H9 (cell line): ENCODE results near the gene CXCL12. TPM values are rescaled to one million over a fixed set of nuclear protein-coding genes. Genes with fewer than 3 reads are reported as not detected.

Experiments
- DNase-seq: peaks from one replicate; pipeline ENCODE4 v3.0.0-alpha.2; 2017
- H2AFZ ChIP-seq: one replicate; pipeline ENCODE4 v1.6.1; 2013; ENCODE audit warnings: mild to moderate bottlenecking, low read length, control low read depth, moderate library complexity
- H2AK5ac ChIP-seq: 2 replicates; pipeline ENCODE4 v1.6.1; 2013; ENCODE audit warnings: low read length, control low read depth, mixed read lengths; ENCODE audit not compliant: insufficient read length
- H2BK120ac ChIP-seq: one replicate; pipeline ENCODE4 v1.6.1; 2013; ENCODE audit warnings: low read depth, mild to moderate bottlenecking, low read length, control low read depth, inconsistent platforms; ENCODE audit not compliant: poor library complexity, severe bottlenecking
- H2BK12ac ChIP-seq: 2 replicates; pipeline ENCODE4 v1.6.1; 2013; ENCODE audit warnings: low read length, control low read depth, mixed read lengths, low read depth; ENCODE audit not compliant: insufficient read length
- H2BK15ac ChIP-seq: 2 replicates; pipeline ENCODE4 v1.6.1; 2013; ENCODE audit warnings: low read depth, low read length, control low read depth
- H2BK20ac ChIP-seq: one replicate; pipeline ENCODE4 v1.6.1; 2013; ENCODE audit warnings: low read depth, mild to moderate bottlenecking, low read length, control low read depth, inconsistent platforms; ENCODE audit not compliant: poor library complexity, severe bottlenecking
- H2BK5ac ChIP-seq: 2 replicates; pipeline ENCODE4 v1.6.1; 2013; ENCODE audit warnings: low read length, control low read depth, mixed read lengths; ENCODE audit not compliant: insufficient read length
- H3K14ac ChIP-seq: 2 replicates; pipeline ENCODE4 v1.6.1; 2013; ENCODE audit warnings: low read length, control low read depth; ENCODE audit not compliant: insufficient read depth
- H3K18ac ChIP-seq: 2 replicates; pipeline ENCODE4 v1.6.1; 2013; ENCODE audit warnings: low read depth, mild to moderate bottlenecking, mixed read lengths, low read length, control low read depth; ENCODE audit not compliant: insufficient read length
- H3K23ac ChIP-seq: 2 replicates; pipeline ENCODE4 v1.6.1; 2013; ENCODE audit warnings: low read length, control low read depth, mixed read lengths, low read depth; ENCODE audit not compliant: insufficient read length
- H3K23me2 ChIP-seq: 2 replicates; pipeline ENCODE4 v1.6.1; 2013; ENCODE audit warnings: low read depth, mild to moderate bottlenecking, mixed read lengths, low read length, control low read depth; ENCODE audit not compliant: insufficient read length, poor library complexity, severe bottlenecking
- H3K27ac ChIP-seq: 2 replicates; pipeline ENCODE4 v1.5.1; 2013; ENCODE audit warnings: low read length, control low read depth, mixed read lengths, low read depth; ENCODE audit not compliant: insufficient read length
- H3K27me3 ChIP-seq: 2 replicates; pipeline ENCODE4 v1.6.1; 2013; ENCODE audit warnings: low read length, control low read depth, inconsistent platforms; ENCODE audit not compliant: insufficient read depth
- H3K4ac ChIP-seq: 2 replicates; pipeline ENCODE4 v1.6.1; 2013; ENCODE audit warnings: low read depth, mild to moderate bottlenecking, control low read depth, inconsistent platforms, low read length, moderate library complexity
- H3K4me1 ChIP-seq: 2 replicates; pipeline ENCODE4 v1.6.1; 2013; ENCODE audit warnings: low read length, control low read depth, inconsistent platforms; ENCODE audit not compliant: insufficient read depth
- H3K4me2 ChIP-seq: 2 replicates; pipeline ENCODE4 v1.6.1; 2013; ENCODE audit warnings: low read length, control low read depth, mixed read lengths; ENCODE audit not compliant: insufficient read length, insufficient read depth
- H3K56ac ChIP-seq: 2 replicates; pipeline ENCODE4 v1.6.1; 2013; ENCODE audit warnings: low read depth, mild to moderate bottlenecking, mixed read lengths, low read length, control low read depth; ENCODE audit not compliant: insufficient read length
- H3K79me1 ChIP-seq: 2 replicates; pipeline ENCODE4 v1.6.1; 2013; ENCODE audit warnings: low read depth, mild to moderate bottlenecking, moderate library complexity, low read length, control low read depth, inconsistent platforms; ENCODE audit not compliant: insufficient read depth, poor library complexity, severe bottlenecking
- H3K79me2 ChIP-seq: 2 replicates; pipeline ENCODE4 v1.6.1; 2013; ENCODE audit warnings: low read length, control low read depth, inconsistent platforms; ENCODE audit not compliant: insufficient read depth
- H3K9ac ChIP-seq: 2 replicates; pipeline ENCODE4 v1.6.1; 2013; ENCODE audit warnings: low read length, control low read depth, mixed read lengths; ENCODE audit not compliant: insufficient read length; ENCODE audit errors: extremely low read depth
- H3K9me3 ChIP-seq: one replicate; pipeline ENCODE4 v1.6.1; 2013; ENCODE audit warnings: low read depth, low read length, inconsistent platforms; ENCODE audit not compliant: control insufficient read depth
- H3T11ph ChIP-seq: one replicate; pipeline ENCODE4 v1.6.1; 2013; ENCODE audit warnings: mild to moderate bottlenecking, low read length, control low read depth, inconsistent platforms
- H4K20me1 ChIP-seq: one replicate; pipeline ENCODE4 v1.6.1; 2013; ENCODE audit not compliant: control insufficient read depth, insufficient read length, insufficient read depth
- H4K5ac ChIP-seq: 2 replicates; pipeline ENCODE4 v1.6.1; 2013; ENCODE audit warnings: low read depth, mild to moderate bottlenecking, mixed read lengths, low read length, control low read depth; ENCODE audit not compliant: insufficient read length
- H4K8ac ChIP-seq: replicated peaks from 2 replicates; pipeline ENCODE4 v1.6.1; 2013; ENCODE audit warnings: low read length, control low read depth, mixed read lengths, low read depth; ENCODE audit not compliant: insufficient read length
- H4K91ac ChIP-seq: 2 replicates; pipeline ENCODE4 v1.6.1; 2013; ENCODE audit warnings: low read depth, mild to moderate bottlenecking, moderate library complexity, mixed read lengths, low read length, control low read depth; ENCODE audit not compliant: insufficient read length
- H3K27ac Mint-ChIP-seq, 3 experiments: 2 replicates in 2 of 3; 3 replicates in 1 of 3; pipeline ENCODE4 v1.8.0; 2020 to 2021; ENCODE audit warnings: mixed read lengths in 3 of 3, mild to moderate bottlenecking in 1 of 3, moderate library complexity in 1 of 3
- H3K27me3 Mint-ChIP-seq: 2 replicates; pipeline ENCODE4 v1.8.0; 2021; ENCODE audit warnings: low read depth, mild to moderate bottlenecking, moderate library complexity, mixed read lengths
- H3K36me3 Mint-ChIP-seq, 3 experiments: 2 replicates in 2 of 3; 3 replicates in 1 of 3; pipeline ENCODE4 v1.8.0; 2020 to 2021; ENCODE audit warnings: low read depth in 3 of 3, mixed read lengths in 3 of 3; ENCODE audit not compliant: insufficient read depth in 1 of 3
- H3K4me1 Mint-ChIP-seq, 2 experiments: 2 replicates each; pipeline ENCODE4 v1.8.0; 2020; ENCODE audit warnings: mixed read lengths in 2 of 2
- H3K4me3 Mint-ChIP-seq, 2 experiments: 2 replicates in 1 of 2; 3 replicates in 1 of 2; pipeline ENCODE4 v1.8.0; 2020 to 2021; ENCODE audit warnings: mild to moderate bottlenecking in 2 of 2, mixed read lengths in 2 of 2, moderate library complexity in 1 of 2
- H3K9me3 Mint-ChIP-seq, 2 experiments: 2 replicates in 1 of 2; 3 replicates in 1 of 2; pipeline ENCODE4 v1.8.0; 2020; ENCODE audit warnings: mild to moderate bottlenecking in 2 of 2, mixed read lengths in 2 of 2, moderate library complexity in 1 of 2
- WGBS: extraction: QIAGEN DNeasy Blood & Tissue Kit; methylation state at CpG from one replicate; pipeline ENCODE4 v1.1.7; 2013; ENCODE audit warnings: missing lambda C conversion rate, low lambda C conversion rate, mixed read lengths; ENCODE audit not compliant: insufficient read length; ENCODE audit errors: extremely low coverage; 5-methylcytosine and 5-hydroxymethylcytosine counted together
- total RNA-seq: library from RNA; stranded (reverse); gene quantifications from 2 replicates; pipeline ENCODE4 v1.2.1, GENCODE V29; 2021
- TF ChIP-seq, protein P1 (sequence below): fragments of 200-600 bp; sonication (generic); conservative IDR thresholded peaks from 3 replicates; pipeline ENCODE4 v1.8.0; 2021; ENCODE audit warnings: antibody characterized with exemption, mild to moderate bottlenecking

CXCL12 gene
- total RNA-seq, 1 experiment from 2014 or later: 28.3 TPM

DNA sequence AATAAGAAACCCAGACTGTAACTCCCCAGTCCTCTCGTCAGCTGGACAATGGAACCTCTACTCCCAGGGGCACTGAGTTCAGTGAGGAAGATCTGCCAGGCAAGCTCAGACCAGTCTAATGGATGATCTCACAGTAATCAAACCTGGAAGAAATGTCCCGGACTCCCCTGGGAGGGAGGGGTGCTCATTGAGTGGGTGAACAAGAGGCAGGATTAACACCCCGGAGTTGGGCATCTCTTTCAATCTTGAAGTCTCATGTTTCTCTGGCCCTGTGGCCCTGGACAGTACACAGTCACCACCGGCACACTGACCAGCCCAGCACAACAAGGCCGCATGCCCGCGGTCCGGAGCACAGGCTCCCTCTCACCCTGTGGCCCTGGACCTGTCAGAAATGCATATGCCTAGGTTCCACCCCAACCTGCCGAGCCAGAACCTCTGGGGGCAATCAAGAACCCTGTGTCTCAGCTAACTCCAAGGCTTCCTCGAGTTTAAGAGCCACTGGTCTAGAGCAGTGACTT, 27.8 kb downstream of the CXCL12 start:
- no CpG with 5 or more reads among the region's 10 CpGs for WGBS
- no peaks in the 10 kb centered on the region for H3K9me3 ChIP-seq
- DNase-seq: no peak
- H3K23me2 ChIP-seq: no peaks in the 10 kb centered on the region
- peaks cover 33 to 34% of the 10 kb centered on the region in 2 experiments for H3K4me1 Mint-ChIP-seq
- no peak overlapping the region for H3K4me2 ChIP-seq
- TF ChIP-seq, protein P1, sequence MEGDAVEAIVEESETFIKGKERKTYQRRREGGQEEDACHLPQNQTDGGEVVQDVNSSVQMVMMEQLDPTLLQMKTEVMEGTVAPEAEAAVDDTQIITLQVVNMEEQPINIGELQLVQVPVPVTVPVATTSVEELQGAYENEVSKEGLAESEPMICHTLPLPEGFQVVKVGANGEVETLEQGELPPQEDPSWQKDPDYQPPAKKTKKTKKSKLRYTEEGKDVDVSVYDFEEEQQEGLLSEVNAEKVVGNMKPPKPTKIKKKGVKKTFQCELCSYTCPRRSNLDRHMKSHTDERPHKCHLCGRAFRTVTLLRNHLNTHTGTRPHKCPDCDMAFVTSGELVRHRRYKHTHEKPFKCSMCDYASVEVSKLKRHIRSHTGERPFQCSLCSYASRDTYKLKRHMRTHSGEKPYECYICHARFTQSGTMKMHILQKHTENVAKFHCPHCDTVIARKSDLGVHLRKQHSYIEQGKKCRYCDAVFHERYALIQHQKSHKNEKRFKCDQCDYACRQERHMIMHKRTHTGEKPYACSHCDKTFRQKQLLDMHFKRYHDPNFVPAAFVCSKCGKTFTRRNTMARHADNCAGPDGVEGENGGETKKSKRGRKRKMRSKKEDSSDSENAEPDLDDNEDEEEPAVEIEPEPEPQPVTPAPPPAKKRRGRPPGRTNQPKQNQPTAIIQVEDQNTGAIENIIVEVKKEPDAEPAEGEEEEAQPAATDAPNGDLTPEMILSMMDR: no peak
- H2AK5ac ChIP-seq: no peak overlapping the region
- no peak overlapping the region for H4K5ac ChIP-seq
- H3K9ac ChIP-seq: no peak overlapping the region
- H3K27me3 ChIP-seq: no peaks in the 10 kb centered on the region
- no peaks in the 10 kb centered on the region for H3K79me1 ChIP-seq
- no peaks in the 10 kb centered on the region; a peak in 2 of 5 replicates for H3K9me3 Mint-ChIP-seq
- H3K14ac ChIP-seq: 0 out of 2 replicates have a peak overlapping the region, but pooled peaks have one; percentile 6
- no peaks in the 10 kb centered on the region for H3K79me2 ChIP-seq
- peak overlapping the region in 1 of 3 experiments; percentile 53; a peak in 4 of 7 replicates for H3K27ac Mint-ChIP-seq
- no peak overlapping the region for H2AFZ ChIP-seq
- H3K18ac ChIP-seq: no peak overlapping the region
- no peaks in the 10 kb centered on the region for H4K20me1 ChIP-seq
- H2BK15ac ChIP-seq: no peak overlapping the region
- H4K8ac ChIP-seq: no peak overlapping the region
- H3K27me3 Mint-ChIP-seq: peaks cover 18% of the 10 kb centered on the region
- no peak overlapping the region; a peak in 1 of 5 replicates for H3K4me3 Mint-ChIP-seq
- no peak overlapping the region for H3T11ph ChIP-seq
- no peak overlapping the region for H2BK12ac ChIP-seq
- no peak overlapping the region for H2BK120ac ChIP-seq
- no peak overlapping the region for H2BK5ac ChIP-seq
- H3K36me3 Mint-ChIP-seq: peaks cover 0 to 3% (median 0%) of the 10 kb centered on the region in 3 experiments; a peak in 3 of 7 replicates
- peaks cover 6% of the 10 kb centered on the region; the same call in 1 of the 2 replicates for H3K4me1 ChIP-seq
- H4K91ac ChIP-seq: no peak overlapping the region
- no peak overlapping the region for H3K56ac ChIP-seq
- no peak overlapping the region for H3K27ac ChIP-seq
- H3K23ac ChIP-seq: no peak overlapping the region
- H2BK20ac ChIP-seq: no peak overlapping the region
- H3K4ac ChIP-seq: no peak overlapping the region
